ENCODE measurements around the gene POLR3G.

GRCh38 chr5:90472783-90473395 lies 1.8 kb upstream of the POLR3G start:
- no peak for TF ChIP-seq EZH2 (IDR thresholded peaks at IDR 0.05)
- no peak for TF ChIP-seq POLR2AphosphoS5 (IDR thresholded peaks at IDR 0.05; ENCODE audit: borderline replicate concordance, low read depth, low read length)

All from SK-N-MC (cell line).